GM12878 (cell line): ENCODE measurements around the gene MEOX1.

Experiments used
- BACH1 ChIP-seq: fragments of 450-650 bp; IDR thresholded peaks from 2 replicates; pipeline ENCODE4 v1.6.1; 2017; ENCODE audit warnings: mild to moderate bottlenecking, borderline replicate concordance
- CREB1 ChIP-seq: IDR thresholded peaks from 2 replicates; pipeline ENCODE4 v1.6.1; 2012; ENCODE audit warnings: low read depth, mild to moderate bottlenecking, inconsistent platforms
- CTCF ChIP-seq, 3 experiments: IDR thresholded peaks in 2 of 3; conservative IDR thresholded peaks in 1 of 3; 2 replicates each; pipeline ENCODE4 v1.5.1; 2011; ENCODE audit warnings: low read depth in 3 of 3, low read length in 3 of 3, mild to moderate bottlenecking in 3 of 3, control low read depth in 2 of 3, moderate library complexity in 2 of 3, inconsistent platforms in 1 of 3, mixed read lengths in 1 of 3; ENCODE audit not compliant: control insufficient read depth in 2 of 3, insufficient read depth in 1 of 3; ENCODE audit errors: extremely low read depth in 1 of 3
- E2F8 ChIP-seq: fragments of 450-650 bp; IDR thresholded peaks from 2 replicates; pipeline ENCODE4 v1.6.1; 2018; ENCODE audit warnings: mild to moderate bottlenecking, low read depth, moderate library complexity; ENCODE audit not compliant: partially characterized antibody
- EP300 ChIP-seq, 2 experiments: fragments of 150-350 bp in 1 of 2; IDR thresholded peaks; 2 replicates each; pipeline ENCODE4 v1.6.1; 2011 to 2012; ENCODE audit warnings: low read depth in 2 of 2, low read length in 2 of 2, borderline replicate concordance in 1 of 2, improper control_type of control experiment in 1 of 2, inconsistent platforms in 1 of 2; ENCODE audit not compliant: control insufficient read depth in 1 of 2
- HDGF ChIP-seq: fragments of 450-650 bp; IDR thresholded peaks from 2 replicates; pipeline ENCODE4 v1.6.1; 2016; ENCODE audit warnings: antibody characterized with exemption
- IKZF1 ChIP-seq: fragments of 450-650 bp; conservative IDR thresholded peaks from 2 replicates; pipeline ENCODE4 v1.6.1; 2017; ENCODE audit warnings: antibody characterized with exemption, mild to moderate bottlenecking
- JUNB ChIP-seq: IDR thresholded peaks from 2 replicates; pipeline ENCODE4 v1.6.1; 2016; ENCODE audit warnings: antibody characterized with exemption, mild to moderate bottlenecking
- KAT2A ChIP-seq: conservative IDR thresholded peaks from 2 replicates; pipeline ENCODE4 v1.6.1; 2011; ENCODE audit warnings: low read depth, low read length; ENCODE audit not compliant: control insufficient read depth
- NFYB ChIP-seq: IDR thresholded peaks from 2 replicates; pipeline ENCODE4 v1.6.1; 2011; ENCODE audit warnings: low read depth, mild to moderate bottlenecking, low read length, improper control_type of control experiment, moderate library complexity; ENCODE audit not compliant: insufficient read depth
- SMC3 ChIP-seq: IDR thresholded peaks from 2 replicates; pipeline ENCODE4 v1.6.1; 2011; ENCODE audit warnings: low read length, improper control_type of control experiment, borderline replicate concordance
- SPI1 ChIP-seq: IDR thresholded peaks from 2 replicates; pipeline ENCODE4 v1.6.1; 2011; ENCODE audit warnings: low read depth, mild to moderate bottlenecking, low read length, moderate library complexity, borderline replicate concordance; ENCODE audit not compliant: insufficient read depth
- SUZ12 ChIP-seq: fragments of 200-600 bp; sonication (generic); IDR thresholded peaks from one replicate; pipeline ENCODE4 v1.6.1; 2018; ENCODE audit warnings: antibody characterized with exemption, mild to moderate bottlenecking; ENCODE audit not compliant: unreplicated experiment
- ZBTB33 ChIP-seq: fragments of 450-650 bp; IDR thresholded peaks from 2 replicates; pipeline ENCODE4 v1.6.1; 2017; ENCODE audit warnings: mild to moderate bottlenecking

- TF ChIP-seq EP300 (IDR thresholded peaks at IDR 0.05; ENCODE audit: borderline replicate concordance in 1 of 2, control insufficient read depth in 1 of 2, low read depth in 2 of 2, low read length in 2 of 2) (no peak), JUNB (no peak), KAT2A (no peak), CREB1 (no peak), CTCF (IDR thresholded peaks at IDR 0.05 in 2 of 3, conservative IDR thresholded peaks at IDR 0.05 in 1 of 3; ENCODE audit: control insufficient read depth in 2 of 3, extremely low read depth in 1 of 3, insufficient read depth in 1 of 3, low read depth in 3 of 3, low read length in 3 of 3) (no peak), ZBTB33 (no peak), SPI1 (no peak), NFYB (no peak), BACH1 (no peak), SMC3 (no peak), IKZF1 (no peak), E2F8 (no peak), SUZ12 (no peak), HDGF (no peak)
These were observed 9.6 kb downstream of the MEOX1 start for GRCh38 chr17:43652124-43652480.
